NCI-H345 (cell line): Measurements from ENCODE around the gene MMP13.
A peak's percentile ranks its signal among the peaks of the same experiment; 100 is the strongest.
"Not testable (repeated sequence)": the region's sequence is repeated elsewhere in the genome, so short reads cannot be mapped to it uniquely, and the experiment has no call there.

Experiments used
- DNase-seq: peaks from one replicate; lab custom pipeline; 2025; lab: John Stamatoyannopoulos, UW

Gene MMP13

GRCh38 chr11:102955624-102956023 is at the start of gene MMP13:
TSS of gene MMP13 (minus strand) at chr11:102955732. CDS start at chr11:102955705, 27 bp downstream.
- no peak for DNase-seq

GRCh38 chr11:103004234-103004633 is 48.7 kb upstream of the MMP13 start:
- not testable (repeated sequence) for DNase-seq

GRCh38 chr11:102994105-102994504 is 38.6 kb upstream of the MMP13 start:
- no peak for DNase-seq

- no peak for DNase-seq
Observed at GRCh38 chr11:102991776-102992175, 36.2 kb upstream of the MMP13 start.

GRCh38 chr11:102990145-102990544 is 34.6 kb upstream of the MMP13 start:
- DNase-seq, result no peak

- no peak for DNase-seq
Observed at GRCh38 chr11:102989379-102990047, 34.0 kb upstream of the MMP13 start.

GRCh38 chr11:102986815-102987214 is 31.3 kb upstream of the MMP13 start:
- DNase-seq, result no peak

- no peak for DNase-seq
Observed at GRCh38 chr11:102985850-102986249, 30.3 kb upstream of the MMP13 start.

GRCh38 chr11:102983486-102983885 is 28.0 kb upstream of the MMP13 start:
- DNase-seq, result no peak

GRCh38 chr11:102981324-102981910 is 25.9 kb upstream of the MMP13 start:
- DNase-seq, result no peak

- no peak for DNase-seq
Observed at GRCh38 chr11:102974552-102975280, 19.2 kb upstream of the MMP13 start.

GRCh38 chr11:102973698-102974097 is 18.2 kb upstream of the MMP13 start:
- DNase-seq, result not testable (repeated sequence)

GRCh38 chr11:102972853-102973252 is 17.3 kb upstream of the MMP13 start:
- DNase-seq, result no peak

- no peak for DNase-seq
Observed at GRCh38 chr11:102971766-102972165, 16.2 kb upstream of the MMP13 start.

GRCh38 chr11:102967497-102967896 is 12.0 kb upstream of the MMP13 start:
- DNase-seq, result no peak

- DNase-seq, result no peak
Observed at GRCh38 chr11:102966011-102966410, 10.5 kb upstream of the MMP13 start.

- DNase-seq, result no peak
Observed at GRCh38 chr11:102964867-102965266, 9.3 kb upstream of the MMP13 start.

GRCh38 chr11:102957953-102958352 is 2.4 kb upstream of the MMP13 start:
- no peak for DNase-seq

- DNase-seq, result no peak
Observed at GRCh38 chr11:102950622-102951081, 4.9 kb downstream of the MMP13 start.

GRCh38 chr11:102946237-102946636 is 9.3 kb downstream of the MMP13 start:
- DNase-seq, result no peak

GRCh38 chr11:102940714-102941588 is 14.6 kb downstream of the MMP13 start:
- peak; percentile 69 for DNase-seq

GRCh38 chr11:102936864-102937509 is 18.5 kb downstream of the MMP13 start:
- no peak for DNase-seq
